Mesenchymal stem cell (in vitro differentiated cells and primary cell): Measurements from ENCODE around the gene AMER2.

Source experiments
- DNase-seq: peaks from one replicate; pipeline ENCODE4 v3.0.0-alpha.2; 2013
- H2AFZ ChIP-seq: one replicate; pipeline ENCODE4 v1.6.1; 2013; ENCODE audit warnings: low read depth, mild to moderate bottlenecking, control low read depth, inconsistent platforms, low read length, moderate library complexity
- H2AK5ac ChIP-seq: 2 replicates; pipeline ENCODE4 v1.6.1; 2013; ENCODE audit warnings: low read length, moderate library complexity, mild to moderate bottlenecking, inconsistent platforms; ENCODE audit not compliant: severe bottlenecking
- H2BK120ac ChIP-seq: one replicate; pipeline ENCODE4 v1.6.1; 2013; ENCODE audit warnings: low read depth, mild to moderate bottlenecking, inconsistent platforms, low read length, moderate library complexity
- H2BK12ac ChIP-seq, 2 experiments: one replicate each; pipeline ENCODE4 v1.6.1; 2013; ENCODE audit warnings: inconsistent platforms in 2 of 2, low read length in 2 of 2, mild to moderate bottlenecking in 2 of 2, moderate library complexity in 2 of 2, control low read depth in 1 of 2
- H2BK15ac ChIP-seq: one replicate; pipeline ENCODE4 v1.6.1; 2013; ENCODE audit warnings: mild to moderate bottlenecking, low read depth, inconsistent platforms; ENCODE audit not compliant: poor library complexity, severe bottlenecking
- H2BK5ac ChIP-seq: 2 replicates; pipeline ENCODE4 v1.6.1; 2013; ENCODE audit warnings: low read depth, mild to moderate bottlenecking, low read length, control low read depth, inconsistent platforms; ENCODE audit not compliant: poor library complexity, severe bottlenecking
- H3K14ac ChIP-seq, 2 experiments: one replicate each; pipeline ENCODE4 v1.6.1; 2013; ENCODE audit warnings: inconsistent platforms in 2 of 2, low read length in 2 of 2, control low read depth in 1 of 2, mild to moderate bottlenecking in 1 of 2, moderate library complexity in 1 of 2
- H3K18ac ChIP-seq, 2 experiments: one replicate each; pipeline ENCODE4 v1.6.1; 2013; ENCODE audit warnings: inconsistent platforms in 2 of 2, low read length in 2 of 2, control low read depth in 1 of 2, low read depth in 1 of 2, mild to moderate bottlenecking in 1 of 2
- H3K23ac ChIP-seq, 2 experiments: one replicate each; pipeline ENCODE4 v1.6.1; 2013; ENCODE audit warnings: inconsistent platforms in 2 of 2, low read length in 2 of 2, mild to moderate bottlenecking in 2 of 2, moderate library complexity in 2 of 2, control low read depth in 1 of 2
- H3K27ac ChIP-seq: 2 replicates; pipeline ENCODE4 v1.5.1; 2013; ENCODE audit warnings: mild to moderate bottlenecking, moderate library complexity, low read length, control low read depth, inconsistent platforms; ENCODE audit not compliant: poor library complexity, severe bottlenecking
- H3K27me3 ChIP-seq, 2 experiments: 2 replicates each; pipeline versions ENCODE4 v1.6.1 to v1.7.0; 2013; ENCODE audit warnings: low read length in 2 of 2, mild to moderate bottlenecking in 2 of 2, moderate library complexity in 2 of 2, control low read depth in 1 of 2, inconsistent platforms in 1 of 2; ENCODE audit not compliant: control insufficient read depth in 1 of 2, insufficient read depth in 1 of 2
- H3K36me3 ChIP-seq, 2 experiments: 2 replicates each; pipeline versions ENCODE4 v1.6.1 to v1.7.0; 2013; ENCODE audit warnings: low read length in 2 of 2, control low read depth in 1 of 2, inconsistent platforms in 1 of 2, low read depth in 1 of 2, mild to moderate bottlenecking in 1 of 2; ENCODE audit not compliant: insufficient read depth in 2 of 2, control insufficient read depth in 1 of 2
- H3K4ac ChIP-seq, 2 experiments: one replicate each; pipeline ENCODE4 v1.6.1; 2013; ENCODE audit warnings: inconsistent platforms in 2 of 2, low read length in 2 of 2, mild to moderate bottlenecking in 2 of 2, moderate library complexity in 2 of 2, control low read depth in 1 of 2, low read depth in 1 of 2
- H3K4me1 ChIP-seq: 2 replicates; pipeline ENCODE4 v1.6.1; 2013; ENCODE audit warnings: low read depth, low read length, control low read depth; ENCODE audit not compliant: control insufficient read depth, insufficient read depth
- H3K4me2 ChIP-seq: 2 replicates; pipeline ENCODE4 v1.6.1; 2013; ENCODE audit warnings: low read length, mild to moderate bottlenecking, inconsistent platforms; ENCODE audit not compliant: poor library complexity, severe bottlenecking
- H3K4me3 ChIP-seq, 2 experiments: 2 replicates each; pipeline versions ENCODE4 v1.5.1 to v1.7.0; 2013; ENCODE audit warnings: low read length in 2 of 2, mild to moderate bottlenecking in 2 of 2, control low read depth in 1 of 2, low read depth in 1 of 2; ENCODE audit not compliant: insufficient read depth in 1 of 2
- H3K79me1 ChIP-seq: replicated peaks from 2 replicates; pipeline ENCODE4 v1.6.1; 2013; ENCODE audit warnings: mild to moderate bottlenecking, control low read depth, low read length, inconsistent platforms; ENCODE audit not compliant: poor library complexity, severe bottlenecking
- H3K9ac ChIP-seq: 2 replicates; pipeline ENCODE4 v1.7.0; 2013; ENCODE audit warnings: mild to moderate bottlenecking, low read length, moderate library complexity
- H3K9me3 ChIP-seq: 2 replicates; pipeline ENCODE4 v1.7.0; 2013; ENCODE audit warnings: mild to moderate bottlenecking, low read length; ENCODE audit not compliant: control insufficient read depth
- H4K8ac ChIP-seq: one replicate; pipeline ENCODE4 v1.6.1; 2013; ENCODE audit warnings: inconsistent platforms, mild to moderate bottlenecking, low read length, moderate library complexity
- H4K91ac ChIP-seq: one replicate; pipeline ENCODE4 v1.6.1; 2013; ENCODE audit warnings: mild to moderate bottlenecking, low read length, inconsistent platforms
- WGBS: methylation state at CpG from one replicate; pipeline ENCODE4 v1.1.7; 2013; ENCODE audit warnings: mixed read lengths; 5-methylcytosine and 5-hydroxymethylcytosine counted together

The AMER2 gene

GRCh38 chr13:25175431-25175830 lies 3.3 kb upstream of the AMER2 start:
- no peak overlapping the region for H4K91ac ChIP-seq
- H3K36me3 ChIP-seq, result no peaks in the 10 kb centered on the region
- no peak overlapping the region for H3K4ac ChIP-seq
- no peak overlapping the region for H3K9ac ChIP-seq
- H2BK15ac ChIP-seq, result no peak overlapping the region
- no peak overlapping the region for H2BK12ac ChIP-seq
- H2BK5ac ChIP-seq, result no peak overlapping the region
- WGBS, result 79% methylated on average over 3 of the region's 3 CpGs
- peaks cover 34% of the 10 kb centered on the region for H3K9me3 ChIP-seq
- H3K18ac ChIP-seq, result no peak overlapping the region
- H3K23ac ChIP-seq, result no peak overlapping the region
- no peaks in the 10 kb centered on the region for H3K79me1 ChIP-seq
- no peak overlapping the region for H3K27ac ChIP-seq
- H2AFZ ChIP-seq, result no peak overlapping the region
- no peak for DNase-seq
- H3K4me2 ChIP-seq, result no peak overlapping the region
- peaks cover 73 to 82% of the 10 kb centered on the region in 2 experiments for H3K27me3 ChIP-seq
- H2BK120ac ChIP-seq, result no peak overlapping the region
- peaks cover 12% of the 10 kb centered on the region for H3K4me1 ChIP-seq
- H2AK5ac ChIP-seq, result no peak overlapping the region
- no peak overlapping the region for H3K4me3 ChIP-seq
- H4K8ac ChIP-seq, result no peak overlapping the region
- H3K14ac ChIP-seq, result no peak overlapping the region

- Histone ChIP-seq H3K4me3 (no peak overlapping the region), H3K27me3 (peaks cover 77 to 82% of the 10 kb centered on the region in 2 experiments), H2BK120ac (no peak overlapping the region), H3K4ac (no peak overlapping the region), H3K4me2 (no peak overlapping the region), H4K91ac (no peak overlapping the region), H2BK15ac (no peak overlapping the region), H3K4me1 (peaks cover 13% of the 10 kb centered on the region), H3K27ac (no peak overlapping the region), H3K79me1 (no peaks in the 10 kb centered on the region), H4K8ac (no peak overlapping the region), H2AK5ac (no peak overlapping the region), H3K9me3 (peaks cover 31% of the 10 kb centered on the region), H2AFZ (no peak overlapping the region), H2BK5ac (no peak overlapping the region), H3K23ac (no peak overlapping the region), H3K14ac (no peak overlapping the region), H3K18ac (no peak overlapping the region), H2BK12ac (no peak overlapping the region), H3K36me3 (no peaks in the 10 kb centered on the region), H3K9ac (no peak overlapping the region)
- no peak for DNase-seq
- 93% methylated on average over 9 of the region's 9 CpGs for WGBS
Measured at GRCh38 chr13:25175026-25175425, 2.9 kb upstream of the AMER2 start.

GRCh38 chr13:25174304-25174703 lies 2.2 kb upstream of the AMER2 start:
- no peak overlapping the region for H3K23ac ChIP-seq
- DNase-seq, result no peak
- H2BK15ac ChIP-seq, result no peak overlapping the region
- no peak overlapping the region for H4K8ac ChIP-seq
- 82% methylated on average over 4 of the region's 4 CpGs for WGBS
- no peak overlapping the region for H3K4me3 ChIP-seq
- no peak overlapping the region for H3K18ac ChIP-seq
- no peak overlapping the region for H2BK5ac ChIP-seq
- no peak overlapping the region for H2BK12ac ChIP-seq
- no peaks in the 10 kb centered on the region for H3K79me1 ChIP-seq
- H4K91ac ChIP-seq, result no peak overlapping the region
- no peak overlapping the region for H2AK5ac ChIP-seq
- H3K4me1 ChIP-seq, result peaks cover 13% of the 10 kb centered on the region
- H3K14ac ChIP-seq, result no peak overlapping the region
- H2BK120ac ChIP-seq, result no peak overlapping the region
- H3K9ac ChIP-seq, result no peak overlapping the region
- no peaks in the 10 kb centered on the region for H3K36me3 ChIP-seq
- no peak overlapping the region for H3K4ac ChIP-seq
- H3K27me3 ChIP-seq, result peaks cover 79 to 83% of the 10 kb centered on the region in 2 experiments
- H3K9me3 ChIP-seq, result peaks cover 24% of the 10 kb centered on the region
- H3K27ac ChIP-seq, result no peak overlapping the region
- no peak overlapping the region for H2AFZ ChIP-seq
- H3K4me2 ChIP-seq, result no peak overlapping the region

- no peaks in the 10 kb centered on the region for H3K79me1 ChIP-seq
- H3K18ac ChIP-seq, result no peak overlapping the region
- no peak overlapping the region for H3K27ac ChIP-seq
- H2BK120ac ChIP-seq, result no peak overlapping the region
- H3K4ac ChIP-seq, result no peak overlapping the region
- no peak overlapping the region for H4K8ac ChIP-seq
- no peak overlapping the region for H3K9ac ChIP-seq
- H2AK5ac ChIP-seq, result no peak overlapping the region
- no peak overlapping the region for H3K4me3 ChIP-seq
- no peak overlapping the region for H3K14ac ChIP-seq
- H3K9me3 ChIP-seq, result peaks cover 6% of the 10 kb centered on the region
- no peaks in the 10 kb centered on the region for H3K36me3 ChIP-seq
- H3K4me2 ChIP-seq, result no peak overlapping the region
- WGBS, result 75% methylated on average over 6 of the region's 6 CpGs
- DNase-seq, result no peak
- H3K23ac ChIP-seq, result no peak overlapping the region
- no peak overlapping the region for H4K91ac ChIP-seq
- H2AFZ ChIP-seq, result no peak overlapping the region
- H3K27me3 ChIP-seq, result peaks cover 69 to 73% of the 10 kb centered on the region in 2 experiments
- H2BK5ac ChIP-seq, result no peak overlapping the region
- H2BK15ac ChIP-seq, result no peak overlapping the region
- no peak overlapping the region for H2BK12ac ChIP-seq
- peaks cover 13% of the 10 kb centered on the region for H3K4me1 ChIP-seq
Measured at GRCh38 chr13:25172303-25172630, 179 bp upstream of the AMER2 start.
